GM18520 (cell line): Measurements from ENCODE around the gene ABCB11.
"Not testable (repeated sequence)": the region's sequence is repeated elsewhere in the genome, so short reads cannot be mapped to it uniquely, and the experiment has no call there.

Experiments
- ATAC-seq: cut with Tn5 transposase; IDR thresholded peaks from one replicate; pipeline ENCODE4 v1.9.1; 2021; ENCODE audit not compliant: unreplicated experiment

Gene ABCB11

GRCh38 chr2:168896783-168897182 lies 134.3 kb downstream of the ABCB11 start:
- no peak for ATAC-seq

- ATAC-seq, result no peak
These were observed 135.4 kb downstream of the ABCB11 start for GRCh38 chr2:168895771-168896170.

- no peak for ATAC-seq
These were observed 136.4 kb downstream of the ABCB11 start for GRCh38 chr2:168894720-168895119.

- ATAC-seq, result no peak
These were observed 137.0 kb downstream of the ABCB11 start for GRCh38 chr2:168894101-168894500.

GRCh38 chr2:168892327-168892726 lies 138.8 kb downstream of the ABCB11 start:
- no peak for ATAC-seq

- peak; percentile 100 for ATAC-seq
These were observed 140.9 kb downstream of the ABCB11 start, which contains the start of gene SPC25 for GRCh38 chr2:168890006-168890782. TSS of gene SPC25 (minus strand) at chr2:168890430. CDS start at chr2:168889519, 911 bp downstream.

- no peak for ATAC-seq
These were observed 141.5 kb downstream of the ABCB11 start for GRCh38 chr2:168889635-168890005.

GRCh38 chr2:168884975-168885374 lies 146.1 kb downstream of the ABCB11 start:
- ATAC-seq, result no peak

- not testable (repeated sequence) for ATAC-seq
These were observed 149.0 kb downstream of the ABCB11 start for GRCh38 chr2:168882163-168882562.

GRCh38 chr2:168874368-168875054 lies 156.6 kb downstream of the ABCB11 start:
- no peak for ATAC-seq

GRCh38 chr2:168870824-168871223 lies 160.3 kb downstream of the ABCB11 start:
- not testable (repeated sequence) for ATAC-seq
